EL (cell line): ENCODE data around the gene ESR1.
"Not testable (repeated sequence)": the region's sequence is repeated elsewhere in the genome, so short reads cannot be mapped to it uniquely, and the experiment has no call there.

ENCODE experiments used
- DNase-seq: peaks from one replicate; pipeline ENCODE4 v3.0.0-alpha.2; 2016

The ESR1 gene

GRCh38 chr6:151899796-151900195, 92.3 kb downstream of the ESR1 start:
- DNase-seq, result not testable (repeated sequence)

GRCh38 chr6:151900256-151900655, 92.8 kb downstream of the ESR1 start:
- no peak for DNase-seq

GRCh38 chr6:151901009-151901411, 93.5 kb downstream of the ESR1 start:
- no peak for DNase-seq

GRCh38 chr6:151904631-151905030, 97.1 kb downstream of the ESR1 start:
- no peak for DNase-seq

GRCh38 chr6:151905072-151905471, 97.6 kb downstream of the ESR1 start:
- DNase-seq, result no peak

- no peak for DNase-seq
These were observed 98.4 kb downstream of the ESR1 start for GRCh38 chr6:151905854-151906253.

GRCh38 chr6:151911401-151911800, 103.9 kb downstream of the ESR1 start:
- DNase-seq, result no peak

- DNase-seq, result peak; percentile 58
These were observed 107.0 kb downstream of the ESR1 start for GRCh38 chr6:151914484-151914883.

GRCh38 chr6:151916075-151916474, 108.6 kb downstream of the ESR1 start:
- DNase-seq, result peak; percentile 11

GRCh38 chr6:151916680-151917164, 109.2 kb downstream of the ESR1 start:
- peak; percentile 93 for DNase-seq

GRCh38 chr6:151917531-151918329, 110.2 kb downstream of the ESR1 start:
- DNase-seq, result no peak

GRCh38 chr6:151940307-151940706, 132.8 kb downstream of the ESR1 start:
- DNase-seq, result no peak

- DNase-seq, result peak; percentile 11
These were observed 140.7 kb downstream of the ESR1 start for GRCh38 chr6:151948002-151948743.

- peak; percentile 80 for DNase-seq
These were observed 150.8 kb downstream of the ESR1 start for GRCh38 chr6:151958332-151958731.

GRCh38 chr6:151959086-151959485, 151.6 kb downstream of the ESR1 start:
- DNase-seq, result no peak

GRCh38 chr6:151961809-151962208, 154.3 kb downstream of the ESR1 start:
- no peak for DNase-seq

GRCh38 chr6:151962246-151962846, 154.9 kb downstream of the ESR1 start:
- peak; percentile 50 for DNase-seq

GRCh38 chr6:151963001-151963400, 155.5 kb downstream of the ESR1 start:
- DNase-seq, result peak; percentile 17

- DNase-seq, result not testable (repeated sequence)
These were observed 156.9 kb downstream of the ESR1 start for GRCh38 chr6:151964412-151964811.

GRCh38 chr6:151974061-151974617, 166.7 kb downstream of the ESR1 start:
- DNase-seq, result no peak

- no peak for DNase-seq
These were observed 168.3 kb downstream of the ESR1 start for GRCh38 chr6:151975795-151976194.

- not testable (repeated sequence) for DNase-seq
These were observed 180.7 kb downstream of the ESR1 start for GRCh38 chr6:151988199-151988598.

GRCh38 chr6:151992091-151992490, 184.6 kb downstream of the ESR1 start:
- DNase-seq, result no peak
